GM18867 (cell line): ENCODE results near the gene ZBTB8A.
"Not testable (repeated sequence)": the region's sequence is repeated elsewhere in the genome, so short reads cannot be mapped to it uniquely, and the experiment has no call there.

Experiments used
- ATAC-seq: cut with Tn5 transposase; IDR thresholded peaks from one replicate; pipeline ENCODE4 v1.9.1; 2021; ENCODE audit warnings: mild to moderate bottlenecking, moderate library complexity; ENCODE audit not compliant: unreplicated experiment

The ZBTB8A gene

DNA sequence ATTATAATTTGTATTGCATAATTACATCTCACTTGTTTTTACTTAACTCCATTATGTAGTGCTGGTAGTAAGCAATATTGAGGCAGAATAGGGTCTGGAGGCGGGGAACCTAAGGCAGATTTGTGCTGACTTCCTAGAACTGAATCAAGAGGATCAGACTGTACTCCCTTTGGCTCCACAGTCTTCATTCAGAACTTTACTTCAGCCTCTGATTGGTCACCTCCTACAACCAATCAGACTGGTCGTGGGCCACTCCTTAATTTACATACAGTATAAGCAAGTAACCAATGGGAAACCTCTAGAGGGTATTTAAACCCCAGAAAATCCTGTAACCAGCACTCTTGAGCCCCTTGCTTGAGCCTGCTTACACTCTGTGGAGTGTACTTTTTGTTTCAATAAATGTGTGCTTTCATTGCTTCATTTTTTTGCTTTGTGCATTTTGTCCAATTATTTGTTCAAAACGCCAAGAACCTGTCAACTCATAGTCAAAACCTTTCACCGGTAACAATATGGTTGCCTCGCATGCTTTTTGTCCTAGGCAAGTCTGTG, 79.5 kb downstream of the ZBTB8A start:
- no peak for ATAC-seq

DNA sequence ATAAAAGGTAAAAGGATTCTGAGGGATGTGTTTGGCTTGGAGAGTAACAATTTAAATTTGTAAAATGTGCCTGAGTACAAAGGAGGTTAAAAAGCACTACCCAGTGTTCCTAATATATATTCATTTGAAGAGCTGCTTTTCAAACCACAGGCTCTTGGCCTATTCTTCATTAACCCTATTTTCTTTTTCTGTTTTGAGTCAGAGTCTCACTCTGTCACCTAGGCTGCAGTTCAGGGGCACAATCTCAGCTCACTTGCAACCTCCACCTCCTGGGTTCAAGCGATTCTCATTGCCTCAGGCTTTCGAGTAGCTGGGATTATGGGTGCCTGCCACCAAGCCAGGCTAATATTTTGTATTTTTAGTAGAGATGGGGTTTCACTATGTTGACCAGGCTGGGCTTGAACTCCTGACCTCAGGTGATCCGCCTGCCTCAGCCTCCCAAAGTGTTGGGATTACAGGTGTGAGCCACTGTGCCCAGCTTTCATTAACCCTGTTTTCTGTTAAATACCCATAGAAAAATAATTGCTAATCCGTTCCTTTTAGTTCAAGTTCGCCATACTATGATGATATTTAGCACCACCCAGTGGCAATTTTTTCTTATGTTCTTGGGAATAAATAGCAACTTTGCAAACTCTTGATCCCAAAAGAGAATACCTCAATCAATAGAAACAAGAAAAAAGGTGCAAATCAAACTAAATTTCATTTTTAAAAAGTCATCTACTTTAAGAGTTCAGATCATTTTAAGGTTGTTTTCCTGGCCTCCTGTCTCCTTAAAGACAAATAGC, 80.7 kb downstream of the ZBTB8A start:
- peak; percentile 80 for ATAC-seq

DNA sequence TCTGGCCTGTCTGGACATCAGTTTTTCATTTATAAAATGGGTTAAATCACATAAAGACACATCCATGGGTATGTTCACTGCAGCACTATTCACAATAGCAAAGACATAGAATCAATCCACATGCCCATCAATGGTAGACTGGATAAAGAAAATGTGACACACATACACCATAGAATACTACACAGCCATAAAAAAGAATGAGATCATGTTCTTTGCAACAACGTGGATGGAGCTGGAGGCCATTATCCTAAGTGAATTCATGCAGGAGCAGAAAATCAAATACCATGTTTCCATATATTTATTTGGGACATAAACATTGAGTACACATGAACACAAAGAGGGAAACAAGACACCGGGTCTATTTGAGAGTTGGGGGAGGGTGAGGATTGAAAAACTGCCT, 83.0 kb downstream of the ZBTB8A start:
- no peak for ATAC-seq

DNA sequence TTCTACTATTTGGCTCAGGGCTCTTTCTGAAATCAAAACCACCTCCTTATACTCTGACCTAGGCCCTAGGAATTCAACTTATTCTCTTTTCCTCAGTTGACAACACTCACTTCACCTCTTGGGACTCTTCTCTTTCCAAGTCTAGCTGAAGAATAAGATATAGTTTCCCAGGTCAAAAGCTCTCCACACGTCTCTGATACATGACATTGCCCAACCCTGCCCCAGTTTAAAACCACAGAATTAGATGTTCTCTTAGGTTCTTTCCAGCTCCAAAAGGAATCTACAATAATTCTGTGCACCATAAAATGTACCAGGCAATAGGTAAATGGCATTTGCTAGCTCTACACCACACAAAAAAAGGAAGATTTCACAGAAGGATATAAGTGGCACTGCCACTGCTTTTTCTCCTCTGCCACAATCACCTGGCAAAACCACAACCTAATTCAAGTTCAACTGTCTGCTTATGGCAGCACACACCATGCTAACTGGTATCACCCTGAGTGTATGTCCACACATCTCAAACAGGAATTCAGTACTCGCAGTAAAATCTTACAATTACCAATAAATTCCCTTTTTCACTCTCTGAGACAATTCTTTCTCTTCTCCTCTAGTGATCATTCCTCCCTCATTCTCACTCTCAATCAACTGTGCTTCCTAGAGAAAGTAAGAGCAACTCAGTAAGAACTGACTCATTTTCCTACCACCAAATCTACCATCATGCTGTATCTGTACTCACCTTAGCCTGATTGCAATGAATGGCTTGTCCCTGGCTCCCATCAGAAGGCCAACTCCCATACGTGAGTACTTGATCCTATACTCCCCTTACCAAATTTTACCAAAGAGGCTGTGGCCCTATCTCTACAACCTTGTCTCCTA, 83.8 kb downstream of the ZBTB8A start:
- no peak for ATAC-seq

DNA sequence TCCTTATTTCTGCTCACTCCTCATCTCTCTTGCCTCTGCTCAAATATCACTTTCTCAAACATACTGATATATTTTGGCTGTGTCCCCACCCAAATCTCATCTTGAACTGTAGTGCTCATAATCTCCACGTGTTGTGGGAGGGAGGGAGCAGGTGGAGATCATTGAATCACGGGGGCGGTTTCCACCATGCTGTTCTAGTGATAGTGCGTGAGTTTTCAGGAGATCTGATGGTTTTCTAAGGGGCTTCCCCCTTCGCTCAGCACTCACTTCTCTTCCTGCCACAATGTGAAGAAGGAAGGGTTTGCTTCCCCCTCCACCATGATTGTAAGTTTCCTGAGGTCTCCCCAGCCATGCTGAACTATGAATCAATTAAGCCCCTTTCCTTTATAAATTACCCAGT, 84.5 kb downstream of the ZBTB8A start:
- ATAC-seq = no peak

DNA sequence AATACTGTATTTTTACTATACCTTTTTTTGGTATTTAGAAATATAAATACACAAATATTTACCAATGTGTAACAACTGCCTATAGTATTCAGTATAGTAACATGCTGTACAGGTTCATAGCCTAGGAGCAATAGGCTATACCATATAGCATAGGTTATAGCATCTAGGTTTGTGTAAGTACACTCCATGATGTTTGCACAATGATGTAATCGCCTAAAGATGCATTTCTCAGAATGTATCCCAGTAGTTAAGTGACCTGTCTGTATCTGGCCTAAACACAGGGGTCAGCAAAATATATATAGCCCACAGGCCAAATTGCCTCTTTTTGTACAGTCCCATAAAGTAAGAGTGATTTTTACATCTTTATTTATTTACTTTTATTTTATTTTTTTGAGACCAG, 86.9 kb downstream of the ZBTB8A start:
- no peak for ATAC-seq

DNA sequence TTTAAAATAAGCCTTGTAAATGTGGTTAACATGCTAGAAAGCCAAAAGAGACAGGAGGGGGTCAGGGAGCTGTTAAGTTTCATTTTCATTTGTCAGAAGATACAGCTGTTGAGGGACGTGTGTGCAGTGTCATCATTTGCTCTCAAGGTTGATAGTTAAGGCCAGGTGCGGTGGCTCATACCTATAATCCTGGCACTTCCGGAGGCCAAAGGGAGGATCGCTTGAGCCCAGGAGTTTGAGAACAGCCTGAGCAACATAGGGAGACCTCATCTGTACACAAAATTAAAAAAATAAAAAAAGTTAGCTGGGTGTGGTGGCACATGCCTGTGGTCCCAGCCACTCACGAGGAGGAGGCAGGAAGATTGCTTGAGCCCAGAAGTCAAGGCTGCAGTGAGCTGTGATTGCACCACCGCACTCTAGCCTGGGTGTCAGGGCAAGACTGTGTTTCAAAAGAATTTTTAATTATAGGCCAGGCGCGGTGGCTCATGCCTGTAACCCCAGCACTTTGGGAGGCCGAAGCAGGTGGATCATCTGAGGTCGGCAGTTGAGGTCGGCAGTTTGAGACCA, 88.5 kb downstream of the ZBTB8A start:
- peak; percentile 86 for ATAC-seq

DNA sequence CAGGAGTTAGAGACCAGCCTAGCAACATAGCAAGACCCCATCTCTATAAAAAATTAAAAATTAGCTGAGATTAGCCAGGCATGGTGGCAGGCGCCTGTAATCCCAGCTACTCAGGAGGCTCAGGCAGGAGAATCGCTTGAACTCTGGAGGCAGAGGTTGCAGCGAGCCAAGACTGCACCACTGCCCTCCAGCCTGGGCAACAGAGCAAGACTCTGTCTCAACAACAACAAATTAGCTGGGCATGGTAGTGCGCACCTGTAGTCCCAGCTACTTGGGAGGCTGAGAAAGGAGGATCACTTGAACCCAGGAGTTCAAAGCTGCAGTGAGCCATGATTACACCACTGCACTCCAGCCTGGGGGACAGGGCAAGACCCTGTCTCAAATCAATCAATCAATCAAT, 90.9 kb downstream of the ZBTB8A start:
- ATAC-seq = not testable (repeated sequence)

DNA sequence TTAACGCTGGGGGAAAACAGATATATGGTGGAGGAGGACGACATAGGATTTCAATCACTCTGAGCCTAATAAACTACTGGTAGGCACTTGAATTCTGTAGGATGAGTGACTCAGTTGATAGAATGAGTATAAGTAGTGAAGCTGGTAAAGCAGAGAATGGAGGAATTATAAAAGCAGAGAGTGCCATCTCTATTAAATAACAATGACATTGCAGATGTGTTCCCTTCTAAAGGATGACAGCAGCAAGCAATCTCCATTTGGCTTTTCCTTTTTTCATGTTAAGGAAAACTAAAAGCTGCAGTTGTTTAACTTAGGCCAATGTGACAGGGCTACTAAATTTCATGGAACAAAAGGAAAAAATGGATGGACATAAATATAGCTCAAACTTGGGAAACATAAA, 93.6 kb downstream of the ZBTB8A start:
- no peak for ATAC-seq

DNA sequence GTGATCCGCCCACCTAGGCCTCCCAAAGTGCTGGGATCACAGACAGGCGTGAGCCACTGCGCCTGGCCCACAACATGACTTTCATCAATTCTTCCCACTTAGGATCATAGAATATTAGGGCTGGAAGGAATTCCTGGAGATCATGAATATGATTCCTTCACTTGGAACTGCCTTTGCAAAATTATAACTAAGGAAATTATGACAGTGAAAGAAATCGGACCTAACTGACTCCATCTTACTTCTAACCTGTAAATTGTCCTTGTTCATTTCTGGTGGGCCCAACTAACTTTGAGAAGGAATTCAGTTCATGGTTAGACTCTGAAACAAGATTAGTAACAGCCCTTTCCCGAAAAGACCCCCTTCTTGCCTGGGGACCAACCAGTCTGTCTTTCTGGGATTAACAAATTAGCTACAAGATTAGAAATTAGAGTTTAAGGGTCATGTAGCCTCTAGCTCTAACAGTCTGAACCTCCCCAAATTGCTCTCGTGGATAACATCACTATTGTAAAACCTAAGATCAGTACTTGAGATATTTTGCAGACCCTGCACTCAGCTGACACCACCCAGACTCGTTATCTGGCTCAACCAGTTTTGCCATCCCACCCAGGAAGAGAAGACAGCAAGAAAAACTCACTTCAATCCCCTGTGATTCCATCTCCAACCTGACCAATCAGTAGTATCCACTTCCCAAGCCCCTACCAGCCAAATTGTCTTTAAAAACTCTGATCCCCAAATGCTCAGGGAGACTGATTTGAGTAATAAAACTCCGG, 96.5 kb downstream of the ZBTB8A start:
- no peak for ATAC-seq

DNA sequence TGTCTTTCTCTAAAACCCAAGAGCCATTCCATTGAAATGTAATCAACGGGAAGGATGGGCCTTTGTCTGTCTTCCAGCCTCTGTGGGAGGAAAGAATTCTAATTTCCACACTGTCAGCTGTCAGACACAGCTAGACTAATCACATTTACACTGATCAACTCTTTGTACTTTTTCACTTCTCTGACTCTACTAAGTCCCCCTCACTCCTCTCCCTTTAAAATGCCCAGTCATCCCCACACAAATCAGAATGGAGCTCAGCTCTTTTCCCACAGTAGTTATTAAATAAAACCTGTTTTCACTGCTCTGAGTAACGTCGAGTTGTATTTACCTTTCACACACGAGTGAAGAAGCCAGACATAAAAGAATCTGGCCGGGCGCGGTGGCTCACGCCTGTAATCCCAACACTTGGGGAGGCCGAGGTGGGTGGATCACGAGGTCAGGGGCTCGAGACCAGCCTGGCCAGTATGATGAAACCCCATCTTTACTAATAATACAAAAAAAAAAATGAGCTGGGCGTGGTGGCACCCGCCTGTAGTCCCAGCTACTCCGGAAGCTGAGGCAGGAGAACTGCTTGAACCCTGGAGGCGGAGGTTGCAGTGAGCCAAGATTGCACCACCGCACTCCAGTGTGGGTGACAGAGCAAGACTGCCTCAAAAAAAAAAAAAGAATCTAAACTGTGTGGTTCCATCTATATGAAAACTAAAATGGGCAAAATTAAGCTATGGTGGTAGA, 97.9 kb downstream of the ZBTB8A start:
- ATAC-seq = no peak

DNA sequence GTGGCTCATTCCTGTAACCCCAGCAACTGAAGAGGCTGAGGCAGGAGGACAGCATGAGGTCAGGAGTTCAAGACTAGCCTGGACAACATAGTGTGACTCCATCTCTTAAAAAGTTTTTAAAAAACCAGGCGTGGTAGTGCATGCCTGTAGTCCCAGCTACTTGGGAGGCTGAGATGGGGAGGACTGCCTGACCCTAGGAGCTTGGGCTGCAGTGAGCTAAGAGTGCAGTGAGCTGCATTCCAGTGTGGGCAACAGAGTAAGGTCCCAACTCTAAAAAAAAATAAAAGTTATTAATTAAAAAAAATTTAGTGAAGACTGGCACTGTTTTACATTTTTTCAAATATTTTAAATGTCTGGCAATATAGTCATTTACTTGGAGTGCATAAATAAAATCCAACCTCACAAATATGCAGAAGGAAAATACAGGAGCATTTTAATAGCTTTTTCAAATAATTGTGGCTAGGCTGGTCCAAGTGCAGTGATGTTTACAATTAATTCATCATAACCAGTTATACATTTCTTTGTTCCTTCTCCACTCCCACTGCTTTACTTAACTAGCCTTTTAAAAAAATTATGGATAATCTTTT, 100.4 kb downstream of the ZBTB8A start:
- ATAC-seq = no peak

DNA sequence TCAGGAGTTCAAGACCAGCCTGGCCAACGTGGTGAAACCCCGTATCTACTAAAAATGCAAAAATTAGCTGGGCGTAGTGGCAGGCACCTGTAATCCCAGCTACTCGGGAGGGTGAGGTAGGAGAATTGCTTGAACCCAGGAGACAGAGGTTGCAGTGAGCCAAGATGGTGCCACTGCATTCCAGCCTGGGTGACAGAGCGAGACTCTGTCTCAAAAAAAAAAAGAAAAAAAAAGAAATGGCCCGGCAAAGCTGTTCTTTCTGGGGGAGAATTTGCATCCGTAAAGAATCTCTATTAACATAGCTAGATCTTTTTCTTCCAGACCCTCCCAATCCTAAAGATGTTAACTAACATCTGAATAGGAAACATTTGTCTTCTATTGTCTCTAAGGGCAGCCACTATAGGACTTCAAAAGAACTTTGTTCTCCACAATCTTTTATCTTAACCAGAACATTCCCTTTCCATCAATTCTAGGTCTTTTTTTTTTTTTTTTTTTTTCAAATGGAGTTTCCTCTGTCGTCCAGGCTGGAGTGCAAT, 103.1 kb downstream of the ZBTB8A start:
- ATAC-seq = not testable (repeated sequence)

DNA sequence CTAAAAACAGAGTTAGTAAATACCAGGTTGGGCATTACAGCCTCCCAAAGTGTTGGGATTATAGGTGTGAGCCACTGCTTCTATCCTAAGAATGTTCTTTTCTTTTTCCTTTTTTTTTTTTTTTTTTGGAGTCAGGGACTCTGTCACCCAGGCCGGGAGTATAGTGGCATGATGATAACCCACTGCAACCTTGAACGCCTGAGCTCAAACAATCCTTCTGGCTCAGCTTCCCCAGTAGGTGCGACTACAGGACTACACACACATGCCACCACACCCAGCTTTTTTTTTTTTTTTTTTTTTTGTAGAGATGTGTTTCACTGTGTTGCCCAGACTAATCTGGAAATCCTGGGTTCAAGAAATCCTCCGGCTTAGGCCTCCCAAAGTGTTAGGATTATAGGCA, 105.2 kb downstream of the ZBTB8A start:
- no peak for ATAC-seq

DNA sequence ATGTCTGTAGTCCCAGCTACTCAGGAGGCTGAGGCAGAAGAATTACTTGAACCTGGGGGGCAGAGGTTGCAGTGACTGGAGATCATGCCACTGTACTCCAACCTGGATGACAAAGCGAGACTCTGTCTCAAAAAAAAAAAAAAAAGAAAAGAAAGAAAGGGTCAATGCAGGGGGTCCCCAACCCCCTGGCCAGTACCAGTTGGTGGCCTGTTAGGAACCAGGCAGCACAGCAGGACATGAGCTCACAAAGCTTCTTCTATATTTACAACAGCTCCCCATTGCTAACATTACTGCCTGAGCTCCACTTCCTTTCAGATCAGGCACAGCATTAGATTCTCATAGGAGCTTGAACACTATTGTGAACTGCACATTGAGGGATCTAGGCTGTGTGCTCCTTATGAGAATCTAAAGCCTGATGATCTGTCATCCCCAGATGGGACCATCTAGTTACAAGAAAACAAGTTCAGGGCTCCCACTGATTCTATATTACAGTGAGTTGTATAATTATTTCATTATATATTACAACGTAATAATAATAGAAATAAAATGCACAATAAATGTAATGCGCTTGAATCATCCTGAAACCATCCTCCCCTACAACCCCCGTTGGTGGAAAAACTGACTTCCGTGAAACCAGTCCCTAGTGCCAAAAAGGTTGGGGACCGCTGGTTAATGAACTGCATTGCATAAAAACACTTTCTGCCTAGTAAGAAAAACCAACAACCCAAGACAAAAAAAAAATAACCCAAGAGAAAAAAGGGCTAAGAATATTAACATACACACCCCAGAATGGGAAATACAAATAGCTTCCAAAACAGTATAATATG, 108.3 kb downstream of the ZBTB8A start:
- ATAC-seq = no peak

DNA sequence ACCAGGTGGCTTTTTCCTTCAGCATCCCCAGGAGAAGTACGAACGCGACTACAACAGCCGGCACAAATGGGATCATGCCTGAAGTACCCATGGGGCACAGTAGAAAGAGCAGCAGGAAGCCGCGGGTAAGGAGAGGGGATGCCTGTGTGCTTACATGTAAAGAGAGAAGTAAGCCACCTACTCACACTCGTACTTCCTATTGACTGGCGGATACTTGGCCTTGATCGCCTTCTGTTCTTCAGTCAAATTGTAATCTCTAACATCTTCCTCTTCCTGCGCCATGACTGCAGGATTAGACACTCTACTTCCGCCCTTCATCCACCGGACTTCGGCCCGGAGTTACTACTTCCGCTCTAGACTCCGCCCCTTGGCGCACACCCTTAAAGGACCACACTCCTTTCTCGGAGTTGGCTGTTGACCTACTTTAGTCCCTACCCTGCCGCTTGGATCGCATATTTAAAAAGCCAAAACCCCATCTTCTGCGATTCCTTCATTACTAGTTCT, 111.1 kb downstream of the ZBTB8A start, which contains the start of gene ZBTB8OS:
Gene ZBTB8OS (minus strand): TSS at position 303 of the 504 bp plus-strand sequence. CDS start 21 bp downstream, at position 282.
- peak; percentile 66 for ATAC-seq

DNA sequence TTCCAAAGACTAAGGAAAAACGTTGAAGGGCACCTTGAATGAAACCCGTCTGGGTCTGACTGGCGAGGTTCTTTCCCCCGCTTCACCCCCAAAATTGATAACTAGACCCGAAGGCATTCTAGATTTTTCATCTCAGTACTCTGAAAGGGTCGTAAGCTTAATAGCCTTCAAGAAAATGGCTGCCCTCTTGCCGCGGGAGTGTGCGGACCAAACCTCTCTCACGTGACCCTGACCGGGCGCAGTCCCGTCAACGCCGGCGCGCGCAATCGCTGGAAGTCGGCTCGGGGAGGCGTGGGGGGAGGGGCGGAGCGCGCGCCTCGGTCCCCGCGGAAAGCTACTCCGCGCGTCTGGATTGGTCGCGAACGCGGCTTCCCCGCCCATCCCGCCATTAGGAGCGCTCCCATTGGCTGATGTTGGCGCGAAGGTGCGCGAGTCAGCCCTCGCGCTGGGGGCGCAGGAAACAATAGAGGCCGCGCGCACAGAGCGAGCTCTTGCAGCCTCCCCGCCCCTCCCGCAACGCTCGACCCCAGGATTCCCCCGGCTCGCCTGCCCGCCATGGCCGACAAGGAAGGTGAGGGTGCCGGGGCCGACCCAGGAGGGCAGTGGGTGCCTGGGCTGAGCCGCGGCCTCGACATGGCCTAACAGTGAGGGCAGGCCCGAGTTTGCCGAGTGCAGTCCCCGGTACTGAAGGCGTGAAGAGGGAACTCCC, 111.7 kb downstream of the ZBTB8A start, which contains the start of gene RBBP4:
Gene RBBP4 (plus strand): TSS at position 457 of the 709 bp plus-strand sequence. CDS start 99 bp downstream, at position 556.
- peak; percentile 80 for ATAC-seq
